NCI-H748 treated with DMSO at 0.1 percent for 48 hours (cell line): Measurements from ENCODE around the gene FOSL1.

Experiments used
- DNase-seq: peaks from one replicate; lab custom pipeline; 2025; lab: John Stamatoyannopoulos, UW

Gene FOSL1

GRCh38 chr11:65919573-65920371 is 19.6 kb upstream of the FOSL1 start:
- DNase-seq = no peak

- peak; percentile 93 for DNase-seq
Measured at GRCh38 chr11:65919141-65919572, 19.0 kb upstream of the FOSL1 start, which contains the start of gene DRAP1. TSS of gene DRAP1 (plus strand) at chr11:65919426. CDS start at chr11:65919502, 76 bp downstream.

GRCh38 chr11:65918211-65919140 is 18.3 kb upstream of the FOSL1 start, which contains the start of gene C11orf68:
TSS of gene C11orf68 (minus strand) at chr11:65919062. CDS start at chr11:65919031, 31 bp downstream.
- DNase-seq = no peak

GRCh38 chr11:65917434-65918210 is 17.4 kb upstream of the FOSL1 start:
- DNase-seq = no peak

- DNase-seq = no peak
Measured at GRCh38 chr11:65917077-65917433, 16.9 kb upstream of the FOSL1 start.

GRCh38 chr11:65916391-65916790 is 16.2 kb upstream of the FOSL1 start:
- DNase-seq = no peak

- no peak for DNase-seq
Measured at GRCh38 chr11:65915821-65916251, 15.6 kb upstream of the FOSL1 start.

- no peak for DNase-seq
Measured at GRCh38 chr11:65915101-65915820, 15.1 kb upstream of the FOSL1 start.

- no peak for DNase-seq
Measured at GRCh38 chr11:65912845-65913244, 12.7 kb upstream of the FOSL1 start.

- no peak for DNase-seq
Measured at GRCh38 chr11:65911682-65912568, 11.7 kb upstream of the FOSL1 start.

- no peak for DNase-seq
Measured at GRCh38 chr11:65907878-65908277, 7.7 kb upstream of the FOSL1 start.

- DNase-seq = no peak
Measured at GRCh38 chr11:65906602-65907001, 6.4 kb upstream of the FOSL1 start.

GRCh38 chr11:65903715-65904114 is 3.5 kb upstream of the FOSL1 start:
- DNase-seq = no peak

- DNase-seq = no peak
Measured at GRCh38 chr11:65903068-65903481, 2.9 kb upstream of the FOSL1 start.

- no peak for DNase-seq
Measured at GRCh38 chr11:65900899-65901180, 652 bp upstream of the FOSL1 start.

GRCh38 chr11:65899356-65900124 is 648 bp downstream of the FOSL1 start:
- no peak for DNase-seq

- no peak for DNase-seq
Measured at GRCh38 chr11:65898656-65899355, 1.4 kb downstream of the FOSL1 start.

GRCh38 chr11:65897020-65897471 is 3.1 kb downstream of the FOSL1 start:
- no peak for DNase-seq
